Measurements from ENCODE around the gene MTHFD1.
A peak's percentile ranks its signal among the peaks of the same experiment; 100 is the strongest.

The MTHFD1 gene

DNA sequence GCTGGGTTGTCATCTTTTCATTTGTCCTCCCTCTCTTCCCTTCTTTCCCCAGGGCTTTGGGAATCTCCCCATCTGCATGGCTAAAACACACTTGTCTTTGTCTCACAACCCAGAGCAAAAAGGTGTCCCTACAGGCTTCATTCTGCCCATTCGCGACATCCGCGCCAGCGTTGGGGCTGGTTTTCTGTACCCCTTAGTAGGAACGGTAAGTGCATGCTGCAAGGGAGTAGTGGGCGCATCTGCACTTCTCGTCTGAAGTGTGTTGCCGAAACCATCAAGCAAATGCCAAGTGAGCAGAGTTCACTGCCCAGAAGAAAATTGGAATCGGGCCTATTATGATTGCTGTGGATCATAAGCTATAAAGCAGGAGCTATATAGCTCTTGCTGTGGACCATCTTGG is 66.5 kb downstream of the MTHFD1 start:
- no peak for DNase-seq

GRCh38 chr14:64459405-64460136 is 71.4 kb downstream of the MTHFD1 start:
- no peak for DNase-seq

DNA sequence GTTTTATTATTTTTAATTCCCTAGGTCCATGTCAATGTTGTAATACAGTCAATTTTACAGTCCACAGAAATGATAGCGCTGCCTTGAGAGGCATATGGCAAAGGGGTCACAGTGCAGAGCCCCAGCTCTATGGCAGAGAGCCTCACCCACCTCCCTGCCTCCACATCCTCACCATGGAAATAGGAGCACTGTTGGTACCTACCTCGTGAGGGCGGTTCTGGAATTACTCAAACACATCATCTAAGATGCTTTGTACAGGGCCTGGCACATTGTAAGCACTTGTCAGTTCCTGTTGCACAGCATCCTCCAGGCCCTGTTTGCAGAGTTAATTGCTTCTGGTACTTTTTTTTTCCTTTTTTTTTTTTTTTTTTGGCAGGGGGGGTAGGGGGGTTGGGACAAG is 73.1 kb downstream of the MTHFD1 start:
- DNase-seq: no peak

DNA sequence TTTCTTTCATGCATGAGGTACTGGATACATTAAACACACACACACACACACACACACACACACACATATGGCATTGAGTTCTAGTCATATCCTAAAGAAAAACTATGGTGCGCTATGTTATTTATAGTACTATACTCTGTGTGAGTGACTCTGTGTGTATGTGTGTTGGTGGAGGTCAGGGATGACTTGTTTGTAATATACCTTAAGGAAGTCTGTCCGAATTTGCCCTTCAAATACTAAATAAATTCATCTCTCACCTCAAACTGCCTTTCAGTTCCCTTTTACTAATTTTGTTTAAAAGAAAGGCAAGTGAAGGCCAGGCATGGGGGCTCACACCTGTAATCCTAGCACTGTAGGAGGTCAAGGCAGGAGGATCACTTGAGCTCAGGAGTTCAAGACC is 75.0 kb downstream of the MTHFD1 start:
- no peak for DNase-seq

DNA sequence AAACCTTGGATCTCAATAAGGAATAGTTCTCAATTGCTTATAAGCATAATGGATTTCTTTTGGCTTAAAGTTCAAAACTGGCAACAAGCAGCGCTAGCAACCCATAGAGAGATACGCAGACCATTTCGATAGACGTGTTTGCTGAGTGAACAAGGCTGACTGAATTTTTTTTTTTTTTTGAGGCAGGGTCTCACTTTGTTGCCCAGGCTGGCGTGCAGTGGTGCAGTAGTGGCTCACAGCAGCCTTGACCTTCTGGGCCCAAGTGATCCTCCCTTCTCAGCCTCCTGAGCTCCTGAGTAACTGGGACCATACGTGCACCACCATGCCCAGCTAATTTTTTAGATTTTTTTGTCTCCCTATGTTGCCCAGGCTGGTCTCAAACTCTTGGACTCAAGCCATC is 75.7 kb downstream of the MTHFD1 start:
- no peak for DNase-seq

DNA sequence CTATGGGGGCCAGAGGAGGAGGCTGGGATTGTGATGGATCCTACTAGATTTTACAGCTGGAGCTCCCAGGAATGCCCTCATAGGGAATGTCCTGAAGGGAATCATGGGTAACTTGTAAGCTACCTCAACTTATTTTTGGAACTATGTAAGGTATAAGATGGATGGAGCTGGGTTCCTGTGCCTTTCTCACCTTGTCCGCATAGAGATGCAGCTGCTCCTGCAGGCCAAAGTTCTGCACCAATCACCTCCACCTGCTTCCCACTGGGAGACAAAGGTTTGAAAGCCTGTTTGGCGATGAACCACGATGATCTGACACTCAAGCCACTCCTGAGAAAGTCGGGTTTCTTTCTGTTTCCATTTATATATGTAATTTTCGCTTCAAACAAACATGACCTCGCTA is 76.5 kb downstream of the MTHFD1 start:
- DNase-seq: no peak

- peak; percentile 47 for DNase-seq
Measured at GRCh38 chr14:64465191-64465822, 77.2 kb downstream of the MTHFD1 start, which contains the start of gene AKAP5. Gene AKAP5, plus strand, starts transcription at chr14:64465499. Its CDS starts 2,896 bp downstream, at chr14:64468395.

DNA sequence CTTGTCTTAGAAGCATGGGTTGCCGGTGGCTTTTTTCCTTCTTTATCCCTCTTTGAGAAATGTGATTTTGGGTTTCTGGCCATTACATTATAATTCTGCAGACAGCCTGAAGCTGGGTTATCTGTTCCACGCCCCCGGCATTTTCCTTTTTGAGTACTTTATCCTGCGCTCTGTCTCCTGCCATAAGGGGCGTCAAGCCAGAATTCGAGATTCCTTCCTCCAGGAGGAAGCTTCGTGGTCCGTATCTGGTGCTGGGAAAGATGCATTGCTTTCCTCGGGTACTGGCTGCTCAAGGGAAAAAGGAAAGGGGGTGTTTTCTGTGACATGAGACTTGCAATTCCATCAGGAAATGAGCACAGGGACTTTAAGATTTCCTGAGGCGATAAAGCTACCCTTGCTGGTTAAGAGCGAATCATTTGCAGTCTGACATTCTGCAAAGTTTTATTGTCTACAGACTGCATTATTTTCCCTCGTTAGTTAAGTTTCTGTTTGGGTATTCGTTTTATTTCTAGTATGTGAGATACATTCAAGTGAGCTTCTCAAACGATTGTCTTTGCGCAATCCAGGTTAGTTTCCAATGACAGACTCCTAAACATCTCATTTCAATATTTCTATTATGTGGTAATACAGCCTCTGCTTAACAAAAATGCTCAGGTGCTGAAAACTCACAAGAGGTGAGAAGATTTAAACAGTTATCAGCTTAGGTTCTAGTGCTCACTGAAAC is 77.8 kb downstream of the MTHFD1 start:
- peak; percentile 65 for DNase-seq

DNA sequence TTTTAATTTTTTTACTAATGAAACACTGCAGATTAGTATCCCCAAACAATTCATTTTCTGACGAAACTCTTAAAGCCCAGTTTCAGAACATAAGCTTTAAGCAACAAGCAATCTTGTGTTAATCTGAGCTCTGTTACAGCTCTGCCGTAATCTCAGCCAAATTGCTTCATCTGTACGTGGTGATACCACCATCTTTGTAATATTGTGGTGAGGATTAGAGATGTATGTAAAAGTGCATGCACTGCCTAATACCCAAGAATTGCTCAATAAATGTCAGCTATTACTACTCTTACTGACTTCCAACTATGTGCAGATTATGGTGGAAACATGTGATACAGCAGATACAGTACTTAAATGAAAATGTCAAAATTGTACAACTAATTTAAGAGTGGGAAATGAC is 78.9 kb downstream of the MTHFD1 start:
- DNase-seq: no peak

DNA sequence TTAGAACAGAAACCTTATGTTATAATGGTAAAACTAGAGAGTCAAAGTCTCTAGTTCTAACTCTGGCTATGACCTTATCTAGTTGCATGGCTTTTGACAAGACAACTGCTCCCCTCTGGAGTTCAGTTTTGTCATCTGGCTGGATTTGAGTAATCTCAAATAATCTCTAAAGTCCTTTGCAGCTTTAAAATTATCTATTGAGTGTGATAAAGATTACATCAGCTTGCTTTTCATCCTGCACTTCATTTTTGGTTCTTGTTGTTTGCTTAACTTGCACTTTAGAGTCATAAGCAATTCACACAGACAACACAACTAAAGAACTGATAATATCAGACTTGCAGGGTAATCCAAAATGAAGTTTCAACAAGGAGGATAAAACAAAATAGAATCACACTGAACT is 79.4 kb downstream of the MTHFD1 start:
- no peak for DNase-seq

- DNase-seq: no peak
Measured at GRCh38 chr14:64468451-64468850, 80.3 kb downstream of the MTHFD1 start.

- DNase-seq: no peak
Measured at GRCh38 chr14:64474041-64474440, 85.9 kb downstream of the MTHFD1 start.

- DNase-seq: no peak
Measured at GRCh38 chr14:64474698-64475097, 86.5 kb downstream of the MTHFD1 start.

- DNase-seq: no peak
Measured at GRCh38 chr14:64475585-64476273, 87.6 kb downstream of the MTHFD1 start.

DNA sequence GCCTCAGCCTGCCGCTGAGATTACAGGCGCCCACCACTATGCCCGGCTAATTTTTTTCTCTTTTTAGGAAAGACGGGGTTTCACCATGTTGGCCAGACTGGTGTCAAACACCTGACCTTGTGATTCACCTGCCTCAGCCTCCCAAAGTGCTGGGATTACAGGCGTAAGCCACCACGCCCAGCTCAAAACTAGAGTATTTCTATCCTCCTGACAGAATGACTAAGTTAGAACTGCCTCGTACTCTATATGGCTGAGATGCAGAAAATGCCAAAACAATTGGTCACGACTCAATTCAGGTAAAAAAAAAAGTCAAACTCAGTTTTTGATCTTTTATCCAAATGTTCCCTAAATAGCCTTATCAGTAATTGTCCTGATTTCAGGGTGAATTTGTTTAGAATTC is 88.3 kb downstream of the MTHFD1 start:
- no peak for DNase-seq

DNA sequence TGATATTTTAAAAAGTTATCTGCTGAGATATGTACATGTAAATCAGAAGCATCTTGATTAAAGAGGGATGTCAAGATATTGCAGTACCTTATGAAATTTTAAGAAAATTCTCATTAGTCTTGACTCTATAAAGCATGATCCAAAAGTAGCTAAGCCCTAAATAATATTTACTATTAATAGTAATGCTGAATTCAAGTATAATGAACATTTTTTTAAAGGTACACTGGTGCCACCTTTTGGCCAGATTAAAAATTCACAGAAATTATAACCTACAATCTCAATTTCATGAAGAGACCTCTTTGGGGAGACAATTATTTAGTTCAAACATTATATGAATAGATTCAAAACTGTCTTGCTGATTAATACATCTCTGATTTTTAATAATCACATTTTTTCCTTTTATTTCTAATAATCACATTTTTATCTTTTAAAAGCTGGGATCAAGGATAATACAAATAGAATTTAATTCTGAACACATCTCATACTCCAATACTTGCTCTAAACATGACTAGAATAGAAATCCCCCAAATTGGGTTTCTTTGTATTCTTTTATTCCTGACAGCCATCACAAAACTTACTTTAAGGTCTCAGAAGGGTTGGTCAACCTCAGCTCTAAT is 90.6 kb downstream of the MTHFD1 start:
- DNase-seq: peak; percentile 36

GRCh38 chr14:64488590-64489099 is 100.5 kb downstream of the MTHFD1 start:
- no peak for DNase-seq

DNA sequence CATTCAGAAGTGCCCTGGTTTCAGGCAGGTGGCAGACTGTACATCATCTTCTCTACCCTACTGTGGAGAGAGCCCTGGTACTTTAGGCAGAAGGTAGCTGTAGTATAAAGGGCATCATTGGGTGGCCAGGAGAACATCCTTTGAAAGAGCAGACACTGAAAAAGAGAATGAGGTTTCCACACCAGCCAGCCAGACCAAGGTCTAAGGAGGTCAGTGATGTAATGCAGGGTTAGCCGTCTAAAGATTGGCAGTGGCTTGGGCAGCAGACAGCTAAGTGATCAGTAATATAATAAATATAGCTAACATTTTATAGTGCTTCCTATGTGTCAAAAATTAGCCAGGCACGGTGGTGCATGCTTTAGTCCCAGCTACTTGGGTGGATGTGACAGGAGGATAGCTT is 103.5 kb downstream of the MTHFD1 start:
- DNase-seq: no peak

DNA sequence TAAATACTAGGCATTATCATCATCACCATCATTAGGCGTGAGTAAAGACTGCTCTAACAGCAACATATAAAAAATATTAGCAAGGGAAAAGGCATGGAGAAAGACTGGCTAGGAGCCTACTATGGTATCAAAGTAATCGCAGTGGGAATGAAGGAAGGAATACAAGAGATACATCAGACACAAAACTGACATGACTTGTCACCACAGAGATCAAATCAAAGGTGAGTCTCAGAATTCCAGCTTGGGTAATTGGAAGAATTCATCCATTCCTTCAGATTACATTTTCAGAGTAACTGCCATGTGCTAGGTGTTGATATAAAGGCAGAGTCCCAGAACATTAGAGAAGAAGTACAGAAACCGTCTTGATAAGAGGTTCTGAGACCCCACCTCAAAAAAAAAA is 105.3 kb downstream of the MTHFD1 start:
- DNase-seq: no peak

DNA sequence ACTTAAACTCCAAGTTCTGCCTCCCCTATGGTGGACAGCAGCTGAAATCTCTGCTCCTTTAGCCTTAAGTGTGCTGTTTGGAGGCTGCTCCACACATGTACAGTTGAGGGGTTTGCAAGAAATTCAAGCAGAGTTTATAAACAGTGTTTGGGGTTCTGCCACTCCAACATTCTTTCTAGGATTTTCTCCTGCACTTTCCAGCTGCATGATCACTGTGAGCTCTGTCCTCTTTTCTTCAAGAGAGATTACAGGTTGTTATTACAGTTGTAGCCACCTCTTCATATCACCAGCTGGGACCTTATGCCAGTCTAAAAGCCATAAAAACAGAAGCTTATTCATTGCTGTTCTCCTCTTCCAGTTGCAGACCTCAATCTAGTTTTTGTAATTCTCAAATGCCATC is 107.1 kb downstream of the MTHFD1 start:
- DNase-seq: no peak

- no peak for DNase-seq
Measured at GRCh38 chr14:64496764-64497163, 108.6 kb downstream of the MTHFD1 start.

- no peak for DNase-seq
Measured at GRCh38 chr14:64500088-64500487, 111.9 kb downstream of the MTHFD1 start.
